Gastrocnemius medialis (tissue), 4 donors: ENCODE data around the gene CEACAM1. TPM values are rescaled to one million over a fixed set of nuclear protein-coding genes. Genes with fewer than 3 reads are reported as not detected.
"Not testable (repeated sequence)": the region's sequence is repeated elsewhere in the genome, so short reads cannot be mapped to it uniquely, and the experiment has no call there.

ENCODE experiments used
- ATAC-seq, 2 donors: fragments of 150-250 bp; one replicate each; pipeline ENCODE4 v1.9.1; 2016
- DNase-seq, 2 donors: peaks; one replicate each; pipeline ENCODE4 v3.0.0-alpha.2; 2019
- H3K27ac ChIP-seq, 4 donors: fragments of 200-600 bp; sonication (generic); 1 replicate in 1 of 4; 2 replicates in 3 of 4; pipeline ENCODE4 v1.5.1; 2016 to 2018; ENCODE audit warnings: mild to moderate bottlenecking in 2 of 4, moderate library complexity in 1 of 4
- H3K27me3 ChIP-seq, 3 donors: fragments of 200-600 bp; sonication (generic) in 2 of 3; 1 replicate in 1 of 3; 2 replicates in 2 of 3; pipeline versions ENCODE4 v1.5.1 to v1.6.0; 2016 to 2019; ENCODE audit warnings: mild to moderate bottlenecking in 1 of 3, moderate library complexity in 1 of 3
- H3K36me3 ChIP-seq, 2 donors: fragments of 200-600 bp; sonication (generic) in 1 of 2; one replicate each; pipeline ENCODE4 v1.5.1; 2017 to 2018
- H3K4me1 ChIP-seq, 2 donors: fragments of 200-600 bp; sonication (generic) in 1 of 2; one replicate each; pipeline ENCODE4 v1.5.1; 2016 to 2017; ENCODE audit warnings: mild to moderate bottlenecking in 2 of 2
- H3K4me3 ChIP-seq, 4 donors: fragments of 200-600 bp; sonication (generic) in 3 of 4; 1 replicate in 1 of 4; 2 replicates in 3 of 4; pipeline ENCODE4 v1.5.1; 2016 to 2019; ENCODE audit warnings: mild to moderate bottlenecking in 2 of 4
- H3K9me3 ChIP-seq, 3 donors: fragments of 200-600 bp; sonication (generic) in 2 of 3; 1 replicate in 1 of 3; 2 replicates in 2 of 3; pipeline ENCODE4 v1.5.1; 2016 to 2019
- CTCF ChIP-seq, 5 experiments: fragments of 450-650 bp in 3 of 5; fragments of 200-600 bp in 2 of 5; sonication (generic) in 2 of 5; IDR thresholded peaks in 4 of 5; conservative IDR thresholded peaks in 1 of 5; 1 replicate in 4 of 5; 2 replicates in 1 of 5; pipeline ENCODE4 v1.5.1; 2016 to 2019; ENCODE audit warnings: antibody characterized with exemption in 5 of 5, mild to moderate bottlenecking in 3 of 5, moderate library complexity in 3 of 5
- POLR2A ChIP-seq, 2 donors: fragments of 450-650 bp; IDR thresholded peaks; one replicate each; pipeline ENCODE4 v1.6.1; 2017; ENCODE audit warnings: antibody characterized with exemption in 2 of 2, mild to moderate bottlenecking in 2 of 2, moderate library complexity in 2 of 2
- in situ Hi-C, 4 donors: fragments of 200-750 bp; cut with MboI; loops; one replicate each; pipeline versions ENCODE4 v1.15.0 to v1.8.0; 2017; ENCODE audit warnings: low sequenced_read_pairs in 4 of 4
- intact Hi-C: fragments of 100-400 bp; cut with DNase I; formaldehyde crosslinking; loops from one replicate; pipeline ENCODE4 v1.15.1; 2023; ENCODE audit warnings: low total_unique reads
- total RNA-seq, 4 donors: library from RNA; depleted of rRNA; stranded (reverse); fragments of >200 nt; gene quantifications; one replicate each; pipeline versions ENCODE4 v1.1.0 to v1.2.3, GENCODE V29; 2016

The CEACAM1 gene
- total RNA-seq, 4 donors from 2014 or later = 0.36 to 2.0 (median 0.53) TPM

GRCh38 chr19:42488783-42489521 lies 39.3 kb downstream of the CEACAM1 start:
- TF ChIP-seq CTCF (IDR thresholded peaks at IDR 0.05 in 4 of 5, conservative IDR thresholded peaks at IDR 0.05 in 1 of 5) (no peak), POLR2A (IDR thresholded peaks at IDR 0.05) (no peak)
- intact Hi-C loops = no loop called here
- in situ Hi-C loops = no loop called here
- no peak for DNase-seq
- Histone ChIP-seq H3K4me3 (no peak overlapping the region), H3K4me1 (no peaks in the 10 kb centered on the region), H3K9me3 (no peaks in the 10 kb centered on the region), H3K36me3 (no peaks in the 10 kb centered on the region), H3K27me3 (no peaks in the 10 kb centered on the region), H3K27ac (no peak overlapping the region)
- no peak for ATAC-seq

- Histone ChIP-seq H3K4me3 (no peak overlapping the region), H3K4me1 (no peaks in the 10 kb centered on the region), H3K27ac (no peak overlapping the region), H3K27me3 (no peaks in the 10 kb centered on the region), H3K36me3 (no peaks in the 10 kb centered on the region), H3K9me3 (no peaks in the 10 kb centered on the region)
- DNase-seq = no peak
- intact Hi-C loops = no loop called here
- no peak for TF ChIP-seq POLR2A (IDR thresholded peaks at IDR 0.05)
- TF ChIP-seq CTCF (IDR thresholded peaks at IDR 0.05 in 4 of 5, conservative IDR thresholded peaks at IDR 0.05 in 1 of 5) = no peak
- in situ Hi-C loops = no loop called here
- no peak for ATAC-seq
These were observed 40.5 kb downstream of the CEACAM1 start for GRCh38 chr19:42487798-42488178.

- TF ChIP-seq CTCF (IDR thresholded peaks at IDR 0.05 in 4 of 5, conservative IDR thresholded peaks at IDR 0.05 in 1 of 5) (no peak), POLR2A (IDR thresholded peaks at IDR 0.05) (no peak)
- Histone ChIP-seq H3K4me1 (no peaks in the 10 kb centered on the region), H3K9me3 (no peaks in the 10 kb centered on the region), H3K36me3 (no peaks in the 10 kb centered on the region), H3K27me3 (no peaks in the 10 kb centered on the region), H3K4me3 (no peak overlapping the region), H3K27ac (no peak overlapping the region)
- in situ Hi-C loops (no loop called here), intact Hi-C loops (no loop called here)
- DNase-seq (no peak), ATAC-seq (no peak)
These were observed 41.1 kb downstream of the CEACAM1 start for GRCh38 chr19:42487032-42487797.

- DNase-seq, in situ Hi-C loops: not testable (repeated sequence)
These were observed 43.2 kb downstream of the CEACAM1 start for GRCh38 chr19:42485036-42485435.

GRCh38 chr19:42480335-42481095 lies 47.8 kb downstream of the CEACAM1 start:
- no peaks in the 10 kb centered on the region for H3K27me3 ChIP-seq
- TF ChIP-seq POLR2A (IDR thresholded peaks at IDR 0.05) = no peak
- no peak for TF ChIP-seq CTCF (IDR thresholded peaks at IDR 0.05 in 4 of 5, conservative IDR thresholded peaks at IDR 0.05 in 1 of 5)
- intact Hi-C loops = no loop called here
- H3K36me3 ChIP-seq = no peaks in the 10 kb centered on the region
- no peak overlapping the region for H3K27ac ChIP-seq
- H3K4me3 ChIP-seq = no peak overlapping the region
- in situ Hi-C loops = no loop called here
- DNase-seq (no peak), ATAC-seq (no peak)
- no peaks in the 10 kb centered on the region for H3K4me1 ChIP-seq
- H3K9me3 ChIP-seq = no peaks in the 10 kb centered on the region

More at GRCh38 chr19:42485036-42485435, 43.2 kb downstream of the CEACAM1 start:
- H3K4me3 ChIP-seq, H3K27ac ChIP-seq, H3K36me3 ChIP-seq, H3K4me1 ChIP-seq, ATAC-seq, H3K27me3 ChIP-seq, intact Hi-C loops, H3K9me3 ChIP-seq: not testable (repeated sequence)
